GM21737 (cell line): ENCODE measurements around the gene BCAS4.

ENCODE experiments used
- ATAC-seq: cut with Tn5 transposase; IDR thresholded peaks from one replicate; pipeline ENCODE4 v1.9.1; 2021; ENCODE audit warnings: mild to moderate bottlenecking, moderate library complexity; ENCODE audit not compliant: unreplicated experiment

BCAS4 gene

GRCh38 chr20:50850721-50851286 is 55.9 kb downstream of the BCAS4 start:
- ATAC-seq, result no peak

GRCh38 chr20:50852085-50852484 is 57.2 kb downstream of the BCAS4 start:
- ATAC-seq, result no peak

- ATAC-seq, result no peak
Measured at GRCh38 chr20:50854506-50855249, 59.8 kb downstream of the BCAS4 start.

GRCh38 chr20:50855498-50856474 is 60.9 kb downstream of the BCAS4 start:
- no peak for ATAC-seq

GRCh38 chr20:50856475-50857041 is 61.7 kb downstream of the BCAS4 start:
- no peak for ATAC-seq

GRCh38 chr20:50857348-50857747 is 62.5 kb downstream of the BCAS4 start:
- ATAC-seq, result no peak

GRCh38 chr20:50858525-50858924 is 63.7 kb downstream of the BCAS4 start:
- no peak for ATAC-seq

GRCh38 chr20:50859161-50859560 is 64.3 kb downstream of the BCAS4 start:
- ATAC-seq, result no peak

GRCh38 chr20:50861012-50861411 is 66.2 kb downstream of the BCAS4 start:
- no peak for ATAC-seq

GRCh38 chr20:50862546-50862945 is 67.7 kb downstream of the BCAS4 start:
- no peak for ATAC-seq

- no peak for ATAC-seq
Measured at GRCh38 chr20:50865114-50865513, 70.3 kb downstream of the BCAS4 start.

GRCh38 chr20:50865591-50865990 is 70.7 kb downstream of the BCAS4 start:
- ATAC-seq, result no peak

GRCh38 chr20:50866036-50866685 is 71.3 kb downstream of the BCAS4 start:
- no peak for ATAC-seq

- no peak for ATAC-seq
Measured at GRCh38 chr20:50866831-50867230, 72.0 kb downstream of the BCAS4 start.

- ATAC-seq, result no peak
Measured at GRCh38 chr20:50867805-50868204, 72.9 kb downstream of the BCAS4 start.

GRCh38 chr20:50868509-50869495 is 73.9 kb downstream of the BCAS4 start:
- ATAC-seq, result no peak

GRCh38 chr20:50870561-50871161 is 75.8 kb downstream of the BCAS4 start:
- no peak for ATAC-seq

- ATAC-seq, result no peak
Measured at GRCh38 chr20:50872560-50873425, 77.9 kb downstream of the BCAS4 start.
